SU-DHL-6 (cell line): ENCODE results near the gene SAP130.

ENCODE experiments used
- EZH2phosphoT487 ChIP-seq: fragments of 200-600 bp; sonication (generic), shearing (Covaris generic); conservative IDR thresholded peaks from 2 replicates; pipeline ENCODE4 v1.6.1; 2018; ENCODE audit warnings: mild to moderate bottlenecking, antibody characterized with exemption, low read length, moderate library complexity, mixed read lengths
- TF ChIP-seq, protein P1 (sequence below): fragments of 200-600 bp; sonication (generic); IDR thresholded peaks from one replicate; pipeline ENCODE4 v1.5.1; 2017; ENCODE audit warnings: antibody characterized with exemption, mild to moderate bottlenecking, low read length, moderate library complexity; ENCODE audit not compliant: insufficient read depth, poor library complexity, severe bottlenecking

DNA sequence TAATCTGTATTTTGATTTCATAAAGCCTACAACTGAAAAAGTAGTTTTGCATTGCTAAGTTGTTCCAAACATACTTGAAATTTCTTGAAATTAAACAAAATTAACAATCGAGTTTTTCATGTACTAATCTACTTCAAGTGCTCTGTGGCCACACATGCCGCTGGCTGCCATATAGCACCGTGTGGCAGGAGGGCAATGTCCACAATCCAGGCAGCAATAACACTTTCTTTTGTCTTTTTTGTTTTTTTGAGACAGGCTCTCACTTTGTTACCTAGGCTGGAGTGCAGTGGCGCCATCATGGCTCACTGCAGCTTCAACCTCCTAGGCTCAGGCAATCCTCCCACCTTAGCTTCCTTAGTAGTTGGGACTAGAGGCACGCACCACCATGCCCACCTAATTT lies 36.1 kb downstream of the SAP130 start:
- TF ChIP-seq, protein P1, sequence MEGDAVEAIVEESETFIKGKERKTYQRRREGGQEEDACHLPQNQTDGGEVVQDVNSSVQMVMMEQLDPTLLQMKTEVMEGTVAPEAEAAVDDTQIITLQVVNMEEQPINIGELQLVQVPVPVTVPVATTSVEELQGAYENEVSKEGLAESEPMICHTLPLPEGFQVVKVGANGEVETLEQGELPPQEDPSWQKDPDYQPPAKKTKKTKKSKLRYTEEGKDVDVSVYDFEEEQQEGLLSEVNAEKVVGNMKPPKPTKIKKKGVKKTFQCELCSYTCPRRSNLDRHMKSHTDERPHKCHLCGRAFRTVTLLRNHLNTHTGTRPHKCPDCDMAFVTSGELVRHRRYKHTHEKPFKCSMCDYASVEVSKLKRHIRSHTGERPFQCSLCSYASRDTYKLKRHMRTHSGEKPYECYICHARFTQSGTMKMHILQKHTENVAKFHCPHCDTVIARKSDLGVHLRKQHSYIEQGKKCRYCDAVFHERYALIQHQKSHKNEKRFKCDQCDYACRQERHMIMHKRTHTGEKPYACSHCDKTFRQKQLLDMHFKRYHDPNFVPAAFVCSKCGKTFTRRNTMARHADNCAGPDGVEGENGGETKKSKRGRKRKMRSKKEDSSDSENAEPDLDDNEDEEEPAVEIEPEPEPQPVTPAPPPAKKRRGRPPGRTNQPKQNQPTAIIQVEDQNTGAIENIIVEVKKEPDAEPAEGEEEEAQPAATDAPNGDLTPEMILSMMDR: no peak
- TF ChIP-seq EZH2phosphoT487: no peak
